ENCODE results near the gene TNK1.

Gene TNK1

GRCh38 chr17:7396147-7396546 lies 15.3 kb downstream of the TNK1 start:
- Histone ChIP-seq H3K36me3 (ENCODE audit: control insufficient read depth in 4 of 4, insufficient read depth in 4 of 4, low read length in 3 of 4) (peaks cover 0 to 3% (median 2%) of the 10 kb centered on the region in 4 experiments), H3K27me3 (replicated peaks in 2 of 5; ENCODE audit: control insufficient read depth in 4 of 5, insufficient read depth in 5 of 5, low read length in 4 of 5) (no peaks in the 10 kb centered on the region), H3K4me1 (ENCODE audit: control extremely low read depth in 1 of 4, control insufficient read depth in 4 of 4, insufficient read depth in 4 of 4, low read length in 3 of 4) (peaks cover 0 to 19% (median 15%) of the 10 kb centered on the region in 4 experiments), H3K4me3 (ENCODE audit: control insufficient read depth in 1 of 7, extremely low read depth in 1 of 7, insufficient read depth in 4 of 7, low read depth in 2 of 7, low read length in 6 of 7) (no peak overlapping the region), H3K27ac (ENCODE audit: insufficient read depth in 1 of 2, low read depth in 1 of 2, low read length in 2 of 2, poor library complexity in 1 of 2, severe bottlenecking in 2 of 2) (no peak overlapping the region), H3K9me3 (ENCODE audit: control extremely low read depth in 1 of 5, control insufficient read depth in 4 of 5, insufficient read depth in 2 of 5, low read depth in 1 of 5, low read length in 4 of 5) (no peaks in the 10 kb centered on the region)
- ChIA-PET POLR2A (no interaction called here), CTCF (interaction anchor here (0.8 kb wide), 2 partner anchors 11 to 40 kb away, joined by 3 read pairs; partner anchors contain the start of gene NLGN2)
- 93% methylated on average over 4 of the region's 4 CpGs for WGBS (ENCODE audit: insufficient coverage)
- no peak for DNase-seq

DNA sequence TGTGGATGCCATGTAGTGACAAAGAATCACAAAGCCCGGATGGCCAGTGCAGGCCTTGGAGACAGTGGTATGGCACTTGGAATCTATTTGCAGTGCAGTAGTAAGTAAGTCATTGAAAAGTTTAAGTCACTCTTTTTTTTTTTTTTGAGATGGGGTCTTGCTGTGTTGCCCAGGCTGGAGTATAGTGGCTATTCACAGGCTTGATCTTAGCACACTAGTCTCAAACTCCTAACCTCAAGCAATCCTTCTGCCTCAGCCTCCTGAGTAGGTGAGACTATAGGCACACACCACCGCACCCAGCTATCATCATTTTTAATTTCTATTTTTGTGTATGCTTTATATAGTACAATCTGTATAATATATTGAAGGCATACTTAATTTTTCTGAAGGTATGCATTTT lies 17.7 kb downstream of the TNK1 start:
- peaks cover 0 to 4% (median 0%) of the 10 kb centered on the region in 4 experiments for H3K36me3 ChIP-seq (ENCODE audit: control insufficient read depth in 4 of 4, insufficient read depth in 4 of 4, low read length in 3 of 4)
- H3K27ac ChIP-seq (ENCODE audit: insufficient read depth in 1 of 2, low read depth in 1 of 2, low read length in 2 of 2, poor library complexity in 1 of 2, severe bottlenecking in 2 of 2) = no peak overlapping the region
- peaks cover 0 to 24% (median 23%) of the 10 kb centered on the region in 4 experiments for H3K4me1 ChIP-seq (ENCODE audit: control extremely low read depth in 1 of 4, control insufficient read depth in 4 of 4, insufficient read depth in 4 of 4, low read length in 3 of 4)
- no peak overlapping the region for H3K4me3 ChIP-seq (ENCODE audit: control insufficient read depth in 1 of 7, extremely low read depth in 1 of 7, insufficient read depth in 4 of 7, low read depth in 2 of 7, low read length in 6 of 7)
- ChIA-PET POLR2A (no interaction called here), CTCF (interaction anchor here (0.8 to 1.2 kb wide), 3 partner anchors 8 to 44 kb away, joined by 3 read pairs; partner anchors contain the start of gene TMEM95)
- 100% methylated on average over 1 of the region's 2 CpGs for WGBS (ENCODE audit: insufficient coverage)
- no peak for DNase-seq
- H3K9me3 ChIP-seq (ENCODE audit: control extremely low read depth in 1 of 5, control insufficient read depth in 4 of 5, insufficient read depth in 2 of 5, low read depth in 1 of 5, low read length in 4 of 5) = no peaks in the 10 kb centered on the region
- no peaks in the 10 kb centered on the region for H3K27me3 ChIP-seq (replicated peaks in 2 of 5; ENCODE audit: control insufficient read depth in 4 of 5, insufficient read depth in 5 of 5, low read length in 4 of 5)

DNA sequence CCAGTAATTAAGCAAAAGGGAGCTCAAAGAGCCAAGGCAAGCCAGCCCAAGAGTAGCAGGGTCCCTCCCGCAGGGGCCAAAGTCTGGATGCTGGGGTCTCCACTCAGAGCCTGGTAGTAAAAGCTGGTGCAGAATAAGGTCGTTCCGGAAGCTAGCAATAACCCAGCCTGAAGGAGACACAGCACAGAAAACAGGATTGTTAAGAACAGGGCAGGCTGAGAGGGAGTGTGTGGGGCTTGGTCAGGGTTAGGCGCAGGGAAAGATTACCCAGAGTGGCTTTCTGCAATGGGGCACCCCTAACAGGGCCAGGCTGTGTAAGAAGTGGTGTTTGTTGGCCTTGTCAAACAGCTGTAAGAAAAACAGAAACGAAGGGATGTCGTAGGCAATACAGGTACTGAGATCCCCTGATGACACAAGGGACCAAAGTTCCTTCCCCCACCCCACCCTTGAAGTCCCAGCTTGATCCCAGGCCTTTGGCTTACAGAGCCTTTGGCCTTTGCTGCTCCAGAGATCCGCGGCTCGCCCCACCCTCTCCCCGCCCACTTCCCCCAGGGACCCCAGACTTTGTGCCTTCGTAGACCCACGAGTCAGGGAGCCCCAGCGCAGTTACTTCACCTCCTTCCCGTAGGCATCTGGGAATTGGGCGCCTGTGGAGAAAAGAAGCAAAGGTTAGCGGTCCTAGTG lies 22.3 kb downstream of the TNK1 start:
- Histone ChIP-seq H3K27me3 (replicated peaks in 2 of 5; ENCODE audit: control insufficient read depth in 4 of 5, insufficient read depth in 5 of 5, low read length in 4 of 5) (peaks cover 0 to 5% (median 4%) of the 10 kb centered on the region in 5 experiments), H3K9me3 (ENCODE audit: control extremely low read depth in 1 of 5, control insufficient read depth in 4 of 5, insufficient read depth in 2 of 5, low read depth in 1 of 5, low read length in 4 of 5) (no peaks in the 10 kb centered on the region), H3K27ac (ENCODE audit: insufficient read depth in 1 of 2, low read depth in 1 of 2, low read length in 2 of 2, poor library complexity in 1 of 2, severe bottlenecking in 2 of 2) (peak overlapping the region in 1 of 2 experiments; percentile 60), H3K4me3 (ENCODE audit: control insufficient read depth in 1 of 7, extremely low read depth in 1 of 7, insufficient read depth in 4 of 7, low read depth in 2 of 7, low read length in 6 of 7) (peak overlapping the region; percentile 68 to 93 (median 85)), H3K36me3 (ENCODE audit: control insufficient read depth in 4 of 4, insufficient read depth in 4 of 4, low read length in 3 of 4) (peaks cover 0 to 4% (median 0%) of the 10 kb centered on the region in 4 experiments), H3K4me1 (ENCODE audit: control extremely low read depth in 1 of 4, control insufficient read depth in 4 of 4, insufficient read depth in 4 of 4, low read length in 3 of 4) (peaks cover 0 to 28% (median 24%) of the 10 kb centered on the region in 4 experiments)
- WGBS (ENCODE audit: insufficient coverage) = 27% methylated on average over 10 of the region's 16 CpGs
- peak in 2 of 3 donors; percentile 47 to 49 for DNase-seq
- ChIA-PET POLR2A (interaction anchor here (0.6 to 1.5 kb wide), 4 partner anchors 18 to 90 kb away, joined by 3 to 7 read pairs (median 6); partner anchors contain the start of gene POLR2A), CTCF (interaction anchor here (0.6 to 2.2 kb wide), 8 partner anchors 9 to 158 kb away, joined by 3 to 7 read pairs (median 4); partner anchors contain the start of gene PLSCR3)

DNA sequence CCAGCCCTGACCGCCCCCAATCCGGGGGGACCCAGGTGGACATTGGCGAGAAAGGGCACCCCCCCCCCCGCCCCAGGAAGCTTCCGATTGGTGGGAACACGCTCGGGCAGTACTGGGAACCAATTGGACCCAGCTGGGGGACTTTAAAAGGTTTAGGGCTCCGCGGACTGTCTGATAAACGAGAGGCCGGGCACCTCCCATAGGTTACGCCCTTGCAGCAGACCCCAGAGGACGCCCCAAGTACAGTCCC lies 22.8 kb downstream of the TNK1 start:
- peaks cover 0 to 32% (median 25%) of the 10 kb centered on the region in 4 experiments for H3K4me1 ChIP-seq (ENCODE audit: control extremely low read depth in 1 of 4, control insufficient read depth in 4 of 4, insufficient read depth in 4 of 4, low read length in 3 of 4)
- POLR2A ChIA-PET = interaction anchor here (0.6 to 1.5 kb wide), 4 partner anchors 81 to 92 kb away, joined by 3 to 7 read pairs (median 6); partner anchors contain the start of gene POLR2A

GRCh38 chr17:7403977-7404736 lies 23.3 kb downstream of the TNK1 start, which contains the start of gene TMEM256:
TMEM256 (minus strand) TSS chr17:7404097; CDS start chr17:7404084, 13 bp downstream.
- no peaks in the 10 kb centered on the region for H3K9me3 ChIP-seq (ENCODE audit: control extremely low read depth in 1 of 5, control insufficient read depth in 4 of 5, insufficient read depth in 2 of 5, low read depth in 1 of 5, low read length in 4 of 5)
- peaks cover 0 to 4% (median 0%) of the 10 kb centered on the region in 4 experiments for H3K36me3 ChIP-seq (ENCODE audit: control insufficient read depth in 4 of 4, insufficient read depth in 4 of 4, low read length in 3 of 4)
- CTCF ChIA-PET = interaction anchor here (1.4 to 2.2 kb wide), 3 partner anchors 10 to 32 kb away, joined by 4 to 7 read pairs (median 5); partner anchors contain the start of gene PLSCR3
- DNase-seq = peak; percentile 98 to 99 (median 99)
- POLR2A ChIA-PET = interaction anchor here (0.6 to 1.5 kb wide), 4 partner anchors 81 to 91 kb away, joined by 3 to 7 read pairs (median 6); partner anchors contain the start of gene POLR2A
- 0% methylated on average over 33 of the region's 49 CpGs for WGBS (ENCODE audit: insufficient coverage)
- peak within 1 kb of the TSS in 1 of 2 experiments; percentile 70 for H3K27ac ChIP-seq (ENCODE audit: insufficient read depth in 1 of 2, low read depth in 1 of 2, low read length in 2 of 2, poor library complexity in 1 of 2, severe bottlenecking in 2 of 2)
- H3K4me1 ChIP-seq (ENCODE audit: control extremely low read depth in 1 of 4, control insufficient read depth in 4 of 4, insufficient read depth in 4 of 4, low read length in 3 of 4) = peaks cover 0 to 36% (median 25%) of the 10 kb centered on the region in 4 experiments
- peaks cover 0 to 5% (median 4%) of the 10 kb centered on the region in 5 experiments for H3K27me3 ChIP-seq (replicated peaks in 2 of 5; ENCODE audit: control insufficient read depth in 4 of 5, insufficient read depth in 5 of 5, low read length in 4 of 5)
- H3K4me3 ChIP-seq (ENCODE audit: control insufficient read depth in 1 of 7, extremely low read depth in 1 of 7, insufficient read depth in 4 of 7, low read depth in 2 of 7, low read length in 6 of 7) = peak within 1 kb of the TSS; percentile 68 to 93 (median 85)

More for the DNA sequence above, 22.8 kb downstream of the TNK1 start:
- DNase-seq = peak in 1 of 3 donors; percentile 80
- Histone ChIP-seq H3K27ac (ENCODE audit: insufficient read depth in 1 of 2, low read depth in 1 of 2, low read length in 2 of 2, poor library complexity in 1 of 2, severe bottlenecking in 2 of 2) (peak overlapping the region in 1 of 2 experiments; percentile 60), H3K9me3 (ENCODE audit: control extremely low read depth in 1 of 5, control insufficient read depth in 4 of 5, insufficient read depth in 2 of 5, low read depth in 1 of 5, low read length in 4 of 5) (no peaks in the 10 kb centered on the region), H3K36me3 (ENCODE audit: control insufficient read depth in 4 of 4, insufficient read depth in 4 of 4, low read length in 3 of 4) (peaks cover 0 to 4% (median 0%) of the 10 kb centered on the region in 4 experiments), H3K4me3 (ENCODE audit: control insufficient read depth in 1 of 7, extremely low read depth in 1 of 7, insufficient read depth in 4 of 7, low read depth in 2 of 7, low read length in 6 of 7) (peak overlapping the region; percentile 68 to 93 (median 85)), H3K27me3 (replicated peaks in 2 of 5; ENCODE audit: control insufficient read depth in 4 of 5, insufficient read depth in 5 of 5, low read length in 4 of 5) (peaks cover 0 to 5% (median 4%) of the 10 kb centered on the region in 5 experiments)
- 1% methylated on average over 13 of the region's 13 CpGs for WGBS (ENCODE audit: insufficient coverage)
- CTCF ChIA-PET = interaction anchor here (1.4 to 2.2 kb wide), 3 partner anchors 10 to 33 kb away, joined by 4 to 7 read pairs (median 5); partner anchors contain the start of gene PLSCR3

- peaks cover 0 to 4% (median under 1%) of the 10 kb centered on the region in 4 experiments for H3K36me3 ChIP-seq (ENCODE audit: control insufficient read depth in 4 of 4, insufficient read depth in 4 of 4, low read length in 3 of 4)
- ChIA-PET POLR2A (interaction anchor here (1.5 kb wide), 1 partner anchor 80 kb away, joined by 7 read pairs; the partner anchor contains the start of gene POLR2A), CTCF (interaction anchor here (1.4 to 2.2 kb wide), 4 partner anchors 11 to 32 kb away, joined by 3 to 7 read pairs (median 4); partner anchors contain the start of genes PLSCR3 and TMEM102)
- no peaks in the 10 kb centered on the region for H3K9me3 ChIP-seq (ENCODE audit: control extremely low read depth in 1 of 5, control insufficient read depth in 4 of 5, insufficient read depth in 2 of 5, low read depth in 1 of 5, low read length in 4 of 5)
- H3K27me3 ChIP-seq (replicated peaks in 2 of 5; ENCODE audit: control insufficient read depth in 4 of 5, insufficient read depth in 5 of 5, low read length in 4 of 5) = peaks cover 0 to 5% (median 4%) of the 10 kb centered on the region in 5 experiments
- no peak overlapping the region for H3K27ac ChIP-seq (ENCODE audit: insufficient read depth in 1 of 2, low read depth in 1 of 2, low read length in 2 of 2, poor library complexity in 1 of 2, severe bottlenecking in 2 of 2)
- WGBS (ENCODE audit: insufficient coverage) = 0% methylated on average over 61 of the region's 65 CpGs
- no peak for DNase-seq
- peaks cover 0 to 36% (median 25%) of the 10 kb centered on the region in 4 experiments for H3K4me1 ChIP-seq (ENCODE audit: control extremely low read depth in 1 of 4, control insufficient read depth in 4 of 4, insufficient read depth in 4 of 4, low read length in 3 of 4)
- peak overlapping the region; percentile 39 to 93 (median 82) for H3K4me3 ChIP-seq (ENCODE audit: control insufficient read depth in 1 of 7, extremely low read depth in 1 of 7, insufficient read depth in 4 of 7, low read depth in 2 of 7, low read length in 6 of 7)
Observed at GRCh38 chr17:7404737-7405349, 24.0 kb downstream of the TNK1 start.

Data from common myeloid progenitor, CD34-positive (primary cell).